ENCODE results near the gene TBPL1. TPM values are rescaled to one million over a fixed set of nuclear protein-coding genes. Genes with fewer than 3 reads are reported as not detected.
A peak's percentile ranks its signal among the peaks of the same experiment; 100 is the strongest.

TBPL1 gene
- total and polyA plus RNA-seq, 9 of the 15 experiments (the other 6 are each of a cell fraction or from before 2014, with no cell fraction given): 78.1 to 152 (median 107) TPM

DNA sequence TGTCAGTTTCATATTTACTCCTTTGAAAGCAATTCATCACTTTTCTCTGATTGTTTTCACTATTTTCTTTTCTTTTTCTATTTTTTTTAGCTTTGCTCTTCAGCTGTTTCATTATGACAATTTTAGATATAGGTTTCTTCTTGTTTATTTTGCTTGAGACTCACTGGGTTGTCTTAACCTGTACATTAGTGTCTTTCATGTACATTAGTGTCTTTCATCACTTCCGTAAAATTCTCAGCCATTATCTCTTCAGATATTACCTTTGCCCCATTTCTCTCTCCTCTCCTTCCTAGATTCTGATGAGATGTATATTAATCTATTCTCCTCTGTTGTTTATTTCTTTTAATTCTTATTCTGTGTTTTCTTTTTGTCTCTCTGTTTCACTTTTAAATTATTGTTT, 14.5 kb upstream of the TBPL1 start:
- H3K27me3 ChIP-seq (ENCODE audit: control insufficient read depth in 2 of 2, insufficient read depth in 2 of 2, low read length in 2 of 2): no peaks in the 10 kb centered on the region
- H3K9me1 ChIP-seq (ENCODE audit: control insufficient read depth, insufficient read depth, low read length): no peaks in the 10 kb centered on the region
- BruUV-seq (replicated peaks): no TSS peak
- in situ Hi-C loops (cut with MboI): no loop called here
- H2AFZ ChIP-seq (ENCODE audit: low read depth, low read length): peak overlapping the region; percentile 71
- peak; percentile 6 for FAIRE-seq
- POLR2A ChIA-PET: interaction anchor here (1.0 to 1.7 kb wide), 3 partner anchors 11 to 52 kb away, joined by 3 to 4 read pairs (median 3); partner anchors contain the start of gene TBPL1
- intact Hi-C loops (cut with micrococcal nuclease): no loop called here
- no peak overlapping the region for H3K4me2 ChIP-seq (ENCODE audit: insufficient read depth, low read length)
- H3K4me1 ChIP-seq (replicated peaks in 1 of 2; ENCODE audit: control insufficient read depth in 2 of 2, insufficient read depth in 2 of 2, low read length in 2 of 2): peaks cover 0 to 2% of the 10 kb centered on the region in 2 experiments; a peak in 3 of 5 replicates
- no peaks in the 10 kb centered on the region for H3K79me2 ChIP-seq (ENCODE audit: control insufficient read depth, insufficient read depth, low read length)
- WGBS (ENCODE audit: insufficient coverage, low coverage, missing lambda C conversion rate): 57% methylated on average over 1 of the region's 1 CpG
- DNase-seq (ENCODE audit: extremely low read depth in 1 of 4, low spot score in 3 of 4): no peak
- H3K9ac ChIP-seq (ENCODE audit: insufficient read depth in 1 of 2, low read depth in 2 of 2, low read length in 2 of 2): no peak overlapping the region
- H3K27ac ChIP-seq (ENCODE audit: extremely low read depth, low read depth, low read length): no peak overlapping the region
- H3K4me3 ChIP-seq: no peak overlapping the region
- H3K36me3 ChIP-seq (ENCODE audit: control insufficient read depth, insufficient read depth, low read length): no peaks in the 10 kb centered on the region
- ATAC-seq: 0 out of 3 replicates have a peak, but pooled peaks have one; percentile 14
- H4K20me1 ChIP-seq (replicated peaks; ENCODE audit: control insufficient read depth, insufficient read depth, low read length): no peaks in the 10 kb centered on the region
- 0 out of 2 replicates have a peak, but pooled peaks cover 3% of the 10 kb centered on the region for H3K9me3 ChIP-seq (replicated peaks; ENCODE audit: control insufficient read depth, insufficient read depth, low read depth, low read length)
- CTCF ChIA-PET (ENCODE audit: low intra/inter-chr PET ratio): no interaction called here
- TF ChIP-seq OTX1 (CRISPR knock-in tag; IDR thresholded peaks at IDR 0.05): no peak
- no peak for TF ChIP-seq GTF2F1 (IDR thresholded peaks at IDR 0.05; ENCODE audit: low read depth, low read length)
- TF ChIP-seq ZNF436 (CRISPR knock-in tag; IDR thresholded peaks at IDR 0.05): no peak
- no peak for TF ChIP-seq TARDBP (IDR thresholded peaks at IDR 0.05)
- TF ChIP-seq CBX2 (IDR thresholded peaks at IDR 0.05; ENCODE audit: insufficient read depth, low read length, poor library complexity, severe bottlenecking): no peak
- TF ChIP-seq CBX1 (IDR thresholded peaks at IDR 0.05; ENCODE audit: low read depth): no peak
- peak; percentile 55 for TF ChIP-seq GABPA (tag; conservative IDR thresholded peaks at IDR 0.05; ENCODE audit: low read depth)
- TF ChIP-seq, protein P1, sequence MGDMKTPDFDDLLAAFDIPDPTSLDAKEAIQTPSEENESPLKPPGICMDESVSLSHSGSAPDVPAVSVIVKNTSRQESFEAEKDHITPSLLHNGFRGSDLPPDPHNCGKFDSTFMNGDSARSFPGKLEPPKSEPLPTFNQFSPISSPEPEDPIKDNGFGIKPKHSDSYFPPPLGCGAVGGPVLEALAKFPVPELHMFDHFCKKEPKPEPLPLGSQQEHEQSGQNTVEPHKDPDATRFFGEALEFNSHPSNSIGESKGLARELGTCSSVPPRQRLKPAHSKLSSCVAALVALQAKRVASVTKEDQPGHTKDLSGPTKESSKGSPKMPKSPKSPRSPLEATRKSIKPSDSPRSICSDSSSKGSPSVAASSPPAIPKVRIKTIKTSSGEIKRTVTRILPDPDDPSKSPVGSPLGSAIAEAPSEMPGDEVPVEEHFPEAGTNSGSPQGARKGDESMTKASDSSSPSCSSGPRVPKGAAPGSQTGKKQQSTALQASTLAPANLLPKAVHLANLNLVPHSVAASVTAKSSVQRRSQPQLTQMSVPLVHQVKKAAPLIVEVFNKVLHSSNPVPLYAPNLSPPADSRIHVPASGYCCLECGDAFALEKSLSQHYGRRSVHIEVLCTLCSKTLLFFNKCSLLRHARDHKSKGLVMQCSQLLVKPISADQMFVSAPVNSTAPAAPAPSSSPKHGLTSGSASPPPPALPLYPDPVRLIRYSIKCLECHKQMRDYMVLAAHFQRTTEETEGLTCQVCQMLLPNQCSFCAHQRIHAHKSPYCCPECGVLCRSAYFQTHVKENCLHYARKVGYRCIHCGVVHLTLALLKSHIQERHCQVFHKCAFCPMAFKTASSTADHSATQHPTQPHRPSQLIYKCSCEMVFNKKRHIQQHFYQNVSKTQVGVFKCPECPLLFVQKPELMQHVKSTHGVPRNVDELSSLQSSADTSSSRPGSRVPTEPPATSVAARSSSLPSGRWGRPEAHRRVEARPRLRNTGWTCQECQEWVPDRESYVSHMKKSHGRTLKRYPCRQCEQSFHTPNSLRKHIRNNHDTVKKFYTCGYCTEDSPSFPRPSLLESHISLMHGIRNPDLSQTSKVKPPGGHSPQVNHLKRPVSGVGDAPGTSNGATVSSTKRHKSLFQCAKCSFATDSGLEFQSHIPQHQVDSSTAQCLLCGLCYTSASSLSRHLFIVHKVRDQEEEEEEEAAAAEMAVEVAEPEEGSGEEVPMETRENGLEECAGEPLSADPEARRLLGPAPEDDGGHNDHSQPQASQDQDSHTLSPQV (IDR thresholded peaks at IDR 0.05): peak; percentile 47; the same call in 1 of the 2 replicates
- TF ChIP-seq LEF1 (IDR thresholded peaks at IDR 0.05): 0 out of 2 replicates have a peak, but pooled peaks have one; percentile 27
- TF ChIP-seq NCOA2 (IDR thresholded peaks at IDR 0.05; ENCODE audit: partially characterized antibody in 2 of 2): peak in 1 of 2 experiments; percentile 13
- peak; percentile 63 for TF ChIP-seq MEIS2 (IDR thresholded peaks at IDR 0.05; ENCODE audit: partially characterized antibody)
- 0 out of 2 replicates have a peak, but pooled peaks have one; percentile 19 for TF ChIP-seq ARID1B (IDR thresholded peaks at IDR 0.05)
- no peak for TF ChIP-seq NR3C1 (CRISPR knock-in tag; IDR thresholded peaks at IDR 0.05)
- TF ChIP-seq MBD2 (IDR thresholded peaks at IDR 0.05; ENCODE audit: borderline replicate concordance, low read depth): no peak
- TF ChIP-seq TAF1 (IDR thresholded peaks at IDR 0.05; ENCODE audit: control insufficient read depth, extremely low read depth, insufficient read depth, low read length, severe bottlenecking): no peak
- no peak for TF ChIP-seq MAFK (IDR thresholded peaks at IDR 0.05; ENCODE audit: low read length)
- TF ChIP-seq, protein P2, sequence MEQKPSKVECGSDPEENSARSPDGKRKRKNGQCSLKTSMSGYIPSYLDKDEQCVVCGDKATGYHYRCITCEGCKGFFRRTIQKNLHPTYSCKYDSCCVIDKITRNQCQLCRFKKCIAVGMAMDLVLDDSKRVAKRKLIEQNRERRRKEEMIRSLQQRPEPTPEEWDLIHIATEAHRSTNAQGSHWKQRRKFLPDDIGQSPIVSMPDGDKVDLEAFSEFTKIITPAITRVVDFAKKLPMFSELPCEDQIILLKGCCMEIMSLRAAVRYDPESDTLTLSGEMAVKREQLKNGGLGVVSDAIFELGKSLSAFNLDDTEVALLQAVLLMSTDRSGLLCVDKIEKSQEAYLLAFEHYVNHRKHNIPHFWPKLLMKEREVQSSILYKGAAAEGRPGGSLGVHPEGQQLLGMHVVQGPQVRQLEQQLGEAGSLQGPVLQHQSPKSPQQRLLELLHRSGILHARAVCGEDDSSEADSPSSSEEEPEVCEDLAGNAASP (IDR thresholded peaks at IDR 0.05): 0 out of 2 replicates have a peak, but pooled peaks have one; percentile 21
- 0 out of 2 replicates have a peak, but pooled peaks have one; percentile 4 for TF ChIP-seq NFIC (IDR thresholded peaks at IDR 0.05)
- no peak for TF ChIP-seq TRIM28 (IDR thresholded peaks at IDR 0.05)
- peak; percentile 20; the same call in 1 of the 2 replicates for TF ChIP-seq EP400 (IDR thresholded peaks at IDR 0.05)

All from K562 (cell line).